ENCODE results near the gene STAT6.

Gene STAT6

DNA sequence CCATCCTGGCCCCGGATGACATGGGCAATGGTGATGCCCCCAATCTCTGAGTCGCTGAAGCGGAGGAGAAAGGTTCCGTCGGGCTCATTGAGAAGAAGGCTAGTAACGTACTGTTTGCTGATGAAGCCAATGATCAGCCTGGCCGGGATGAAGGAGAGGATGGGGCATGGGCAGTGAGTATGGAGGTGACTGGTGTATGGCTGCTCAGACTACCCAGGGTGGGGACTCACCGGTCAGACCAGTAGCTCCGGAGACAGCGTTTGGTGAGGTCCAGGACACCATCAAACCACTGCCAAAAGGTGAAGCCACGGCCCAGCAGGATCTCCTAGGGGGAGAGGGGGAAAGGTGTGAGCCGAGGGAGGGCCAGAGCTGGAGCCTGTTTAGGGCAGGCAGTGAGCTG lies 11.4 kb downstream of the STAT6 start:
- DNase-seq = no peak

DNA sequence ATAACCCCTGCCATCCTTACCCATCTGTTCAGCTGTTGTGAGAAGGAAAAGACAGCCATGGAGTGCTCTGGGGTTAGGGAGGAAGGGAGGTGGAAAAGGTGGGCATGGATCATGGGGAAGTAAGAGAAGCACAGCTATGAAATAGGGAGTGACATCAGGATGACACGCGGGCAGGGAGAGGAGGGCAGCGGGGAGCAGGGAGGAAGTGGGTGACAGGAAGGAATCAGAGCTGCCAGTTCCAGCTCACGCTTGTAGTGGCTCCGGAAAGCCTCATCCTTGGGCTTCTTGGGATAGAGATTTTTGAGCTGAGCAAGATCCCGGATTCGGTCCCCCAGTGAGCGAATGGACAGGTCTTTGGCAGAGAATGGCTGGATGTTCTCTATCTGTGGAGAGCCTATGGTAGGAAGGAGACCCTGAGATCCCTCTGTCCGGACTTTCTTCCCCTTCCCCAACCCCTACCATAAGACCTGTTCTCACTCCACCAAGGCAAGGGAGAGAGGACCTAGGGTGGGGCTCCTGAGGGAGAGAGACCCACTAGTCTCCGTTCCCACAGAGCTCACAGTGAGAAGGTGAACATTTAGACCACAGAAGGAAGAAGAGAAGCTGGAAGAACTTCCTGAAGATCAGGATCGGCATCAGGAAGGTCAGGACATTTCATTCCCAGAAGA lies 12.0 kb downstream of the STAT6 start:
- no peak for DNase-seq

DNA sequence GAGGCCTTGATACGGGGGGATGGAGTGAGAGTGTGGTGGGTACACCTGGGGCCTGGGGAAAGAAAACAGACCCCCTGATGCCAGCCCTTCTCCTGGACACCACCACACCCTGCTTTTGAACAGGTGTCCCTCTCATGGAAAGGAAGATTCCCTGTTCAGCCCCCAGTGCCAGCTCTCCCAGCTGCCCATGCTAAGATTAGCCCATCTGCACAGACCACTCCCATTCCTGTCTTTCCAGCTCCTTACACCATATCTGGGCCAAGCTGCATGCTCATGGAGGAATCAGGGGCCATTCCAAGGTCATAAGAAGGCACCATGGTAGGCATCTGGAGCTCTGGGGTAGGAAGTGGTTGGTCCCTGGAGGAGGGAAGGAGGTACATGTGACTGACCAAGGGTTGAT lies 12.6 kb downstream of the STAT6 start:
- no peak for DNase-seq

DNA sequence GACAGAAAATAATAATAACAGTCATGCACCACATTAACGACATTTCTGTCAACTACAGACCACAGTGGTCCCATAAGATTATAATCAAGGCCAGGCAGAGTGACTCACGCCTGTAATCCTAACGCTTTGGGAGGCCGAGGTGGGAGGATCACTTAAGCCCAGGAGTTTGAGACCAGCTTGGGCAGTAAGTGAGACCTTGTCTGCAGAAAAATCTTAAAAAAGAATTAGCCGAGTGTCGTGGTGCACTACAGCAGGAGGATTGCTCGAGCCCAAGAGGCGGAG lies 13.7 kb downstream of the STAT6 start:
- no peak for DNase-seq

DNA sequence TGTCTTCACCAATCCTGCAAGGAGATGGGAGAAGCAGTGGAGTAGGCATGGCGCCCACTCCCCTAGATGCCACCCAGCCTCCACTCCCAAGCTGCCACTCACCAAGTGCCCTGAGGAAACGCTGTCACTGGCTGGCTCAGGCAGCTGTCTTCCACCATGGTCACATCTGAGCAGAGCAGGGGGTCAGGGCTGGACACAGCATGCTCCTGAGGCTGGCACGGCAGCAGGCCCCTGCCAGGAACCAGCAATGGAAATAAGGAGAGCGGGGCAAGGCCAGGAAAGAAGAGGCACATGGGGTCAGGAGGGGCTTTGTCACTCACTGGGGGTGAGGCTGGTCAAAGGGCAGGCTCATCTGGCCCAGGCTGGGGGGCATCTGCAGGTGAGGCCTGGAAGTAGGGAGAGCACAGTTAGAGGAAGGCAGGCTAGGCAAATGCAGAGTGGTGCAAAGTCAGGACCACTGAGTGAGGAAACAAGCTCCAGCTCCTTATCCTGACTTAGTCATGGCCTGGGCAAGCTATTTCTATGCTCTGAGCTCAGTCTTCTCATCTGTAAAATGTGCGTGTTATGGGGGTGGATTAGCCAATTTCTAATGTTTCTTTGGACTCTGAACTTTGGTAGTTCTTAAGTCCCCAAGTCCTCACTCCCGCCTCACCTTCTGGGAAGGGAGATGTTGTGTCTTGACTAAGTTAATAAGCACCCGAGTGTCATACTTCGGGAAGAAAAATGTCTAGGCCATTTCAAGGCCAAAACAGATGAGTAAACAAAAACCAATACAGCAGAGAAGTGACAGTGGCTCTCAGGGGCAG lies 14.2 kb downstream of the STAT6 start:
- no peak for DNase-seq

DNA sequence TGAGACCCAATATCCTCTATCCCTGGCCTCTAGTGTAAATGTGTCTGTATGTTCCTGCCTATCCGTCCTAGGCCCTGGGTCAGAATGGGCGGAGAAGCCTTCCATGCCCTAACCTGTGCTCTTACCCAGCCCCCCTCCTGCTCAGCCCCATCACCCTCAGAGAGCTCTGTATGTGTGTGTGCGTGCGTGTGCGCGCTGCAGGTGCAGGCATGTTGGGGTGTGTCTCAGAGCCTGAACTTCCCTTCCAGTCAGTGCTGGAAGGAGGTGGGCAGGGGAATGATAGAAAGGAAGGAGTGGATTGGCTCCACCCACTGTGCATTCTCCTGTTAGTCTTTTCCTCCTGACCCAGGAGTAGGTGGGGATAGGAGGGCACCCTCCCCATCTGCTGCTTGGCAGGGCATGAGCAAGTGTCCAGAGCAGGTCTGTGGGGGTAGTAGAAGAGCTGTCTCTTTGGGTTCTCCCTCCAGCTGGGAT lies 15.0 kb downstream of the STAT6 start:
- no peak for DNase-seq

DNA sequence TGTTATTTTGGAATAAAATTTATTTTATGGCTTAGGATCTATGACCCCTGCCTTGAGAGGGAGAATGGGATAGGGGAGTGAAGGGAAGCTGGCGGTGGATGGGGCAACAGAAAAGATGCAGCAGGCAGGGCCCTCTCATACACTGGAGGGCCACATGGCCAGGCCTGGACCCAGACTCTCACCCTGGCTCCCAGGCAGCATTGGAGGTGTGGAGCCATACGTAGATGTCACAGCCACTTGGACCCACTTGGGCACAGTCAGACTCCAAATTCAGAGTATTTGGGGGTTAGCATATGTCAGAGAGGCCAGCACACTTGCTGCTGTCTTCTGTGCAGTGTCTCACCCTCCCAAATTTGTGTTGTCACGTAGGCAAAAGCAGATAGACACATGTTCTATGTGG lies 15.7 kb downstream of the STAT6 start:
- no peak for DNase-seq

DNA sequence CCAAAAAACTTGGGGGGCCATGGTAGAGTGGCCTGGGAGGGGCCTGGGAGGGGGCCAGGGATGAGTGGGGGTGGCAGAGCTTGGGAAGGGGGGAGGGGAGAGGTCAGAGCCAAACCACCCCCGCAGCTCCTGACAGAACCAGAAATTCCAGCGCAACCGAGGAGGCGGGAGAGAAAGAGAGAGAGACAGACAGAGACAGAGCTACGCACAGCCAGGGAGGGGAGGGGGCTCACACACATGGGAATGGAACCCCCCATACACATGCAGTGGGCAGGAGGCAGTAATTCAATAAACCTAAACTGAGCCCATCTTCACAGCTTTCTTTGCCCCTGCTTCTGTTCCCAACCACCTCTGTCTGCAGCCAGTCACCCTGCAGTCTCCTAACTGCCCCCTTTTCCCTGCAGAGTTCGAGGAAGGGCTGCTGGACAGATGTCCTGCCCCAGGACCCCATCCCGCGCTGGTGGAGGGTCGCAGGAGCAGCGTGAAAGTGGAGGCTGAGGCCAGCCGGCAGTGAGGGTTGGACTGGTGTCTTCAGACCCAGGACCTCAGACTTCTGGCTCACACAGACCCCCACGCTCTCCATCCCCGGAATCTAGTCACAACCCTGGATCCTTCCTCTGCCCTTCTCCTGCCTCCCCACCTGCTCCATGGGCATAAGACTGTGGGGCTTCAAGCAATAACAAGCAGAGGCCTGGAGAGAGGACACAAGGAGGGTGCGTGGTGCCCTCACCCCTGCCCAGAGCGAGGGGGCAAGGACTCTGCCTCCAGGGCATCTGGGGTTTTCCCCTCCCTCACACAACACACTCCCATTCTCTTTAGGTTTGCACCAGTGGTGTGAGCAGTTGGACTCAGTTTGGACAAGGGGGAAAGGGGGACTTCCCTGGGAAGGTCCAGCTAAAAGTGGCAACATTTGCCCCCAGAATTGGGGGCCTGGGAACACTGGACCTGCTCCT lies 16.7 kb downstream of the STAT6 start:
- DNase-seq = no peak

DNA sequence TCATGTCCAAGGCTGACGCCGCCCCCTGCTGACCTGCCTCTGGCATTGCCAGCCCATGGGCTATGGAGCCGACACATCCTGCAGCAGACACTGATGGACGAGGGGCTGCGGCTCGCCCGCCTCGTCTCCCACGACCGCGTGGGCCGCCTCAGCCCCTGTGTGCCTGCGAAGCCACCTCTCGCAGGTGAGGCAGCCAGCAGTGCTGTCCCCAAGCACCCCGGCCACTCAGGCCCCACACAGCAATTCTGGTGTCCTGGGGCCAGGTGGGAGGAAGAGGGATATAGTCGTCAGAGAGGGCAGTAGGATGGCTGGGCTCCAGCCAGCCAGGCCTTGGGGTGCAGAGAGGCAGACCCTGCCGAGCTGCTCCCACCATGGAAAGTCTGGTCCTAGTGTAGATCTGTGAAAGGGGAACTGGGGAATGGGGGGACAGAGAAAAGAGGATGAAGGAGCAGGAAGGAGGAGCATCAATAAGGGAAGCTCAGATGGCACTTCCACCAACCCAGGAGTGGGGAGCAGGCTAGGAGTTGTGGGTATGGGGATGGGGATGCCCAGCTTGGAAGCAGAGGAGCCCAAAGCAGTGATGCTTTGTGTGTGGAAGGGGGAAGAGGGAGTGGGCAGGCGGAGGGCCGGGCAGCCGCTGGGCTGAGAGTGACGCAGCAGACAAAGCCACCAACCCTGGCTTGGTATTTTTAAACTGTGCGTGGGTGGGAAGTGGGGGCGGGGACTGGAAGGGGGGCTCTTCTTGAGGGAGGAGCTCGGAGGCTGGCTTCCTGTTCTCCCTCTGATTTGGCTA lies 17.6 kb downstream of the STAT6 start:
- peak; percentile 56 for DNase-seq

DNA sequence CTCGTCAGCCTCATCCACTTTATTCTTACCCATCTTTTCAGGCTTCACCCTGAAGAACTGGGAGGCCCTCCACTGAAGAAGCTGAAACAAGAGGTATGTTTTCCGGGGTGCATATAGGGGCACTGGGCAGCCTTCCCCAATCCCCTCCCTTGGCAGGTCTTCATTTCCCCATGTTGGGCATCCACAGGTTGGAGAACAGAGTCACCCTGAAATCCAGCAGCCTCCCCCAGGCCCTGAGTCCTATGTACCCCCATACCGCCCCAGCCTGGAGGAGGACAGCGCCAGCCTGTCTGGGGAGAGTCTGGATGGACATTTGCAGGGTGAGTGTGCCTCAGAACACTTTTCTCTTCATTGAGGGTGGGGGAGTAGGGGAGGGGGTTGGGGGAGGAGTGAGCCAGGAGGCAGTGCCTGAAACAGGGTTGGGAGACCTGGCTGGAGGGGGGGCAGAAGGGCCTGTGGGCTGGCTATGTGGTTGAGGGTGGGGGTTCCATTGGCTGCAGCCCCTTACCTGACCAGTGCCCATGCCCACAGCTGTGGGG lies 18.2 kb downstream of the STAT6 start:
- no peak for DNase-seq

DNA sequence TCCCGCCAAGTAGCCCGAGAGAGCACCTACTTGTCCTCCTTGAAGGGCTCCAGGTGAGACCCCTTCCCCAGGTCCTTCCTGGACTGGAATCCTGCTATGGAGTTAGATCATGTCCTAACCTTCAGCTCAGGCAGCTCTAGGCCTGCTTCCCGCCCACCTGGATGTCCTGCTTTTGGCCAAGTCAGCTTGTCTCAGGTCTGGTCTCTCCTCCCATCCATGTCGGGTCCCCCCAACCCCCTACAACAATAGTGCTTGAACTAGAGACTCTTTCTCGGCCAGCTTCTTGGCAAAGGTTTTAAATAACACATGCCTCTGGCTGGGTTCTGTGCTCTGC lies 18.7 kb downstream of the STAT6 start:
- no peak for DNase-seq

DNA sequence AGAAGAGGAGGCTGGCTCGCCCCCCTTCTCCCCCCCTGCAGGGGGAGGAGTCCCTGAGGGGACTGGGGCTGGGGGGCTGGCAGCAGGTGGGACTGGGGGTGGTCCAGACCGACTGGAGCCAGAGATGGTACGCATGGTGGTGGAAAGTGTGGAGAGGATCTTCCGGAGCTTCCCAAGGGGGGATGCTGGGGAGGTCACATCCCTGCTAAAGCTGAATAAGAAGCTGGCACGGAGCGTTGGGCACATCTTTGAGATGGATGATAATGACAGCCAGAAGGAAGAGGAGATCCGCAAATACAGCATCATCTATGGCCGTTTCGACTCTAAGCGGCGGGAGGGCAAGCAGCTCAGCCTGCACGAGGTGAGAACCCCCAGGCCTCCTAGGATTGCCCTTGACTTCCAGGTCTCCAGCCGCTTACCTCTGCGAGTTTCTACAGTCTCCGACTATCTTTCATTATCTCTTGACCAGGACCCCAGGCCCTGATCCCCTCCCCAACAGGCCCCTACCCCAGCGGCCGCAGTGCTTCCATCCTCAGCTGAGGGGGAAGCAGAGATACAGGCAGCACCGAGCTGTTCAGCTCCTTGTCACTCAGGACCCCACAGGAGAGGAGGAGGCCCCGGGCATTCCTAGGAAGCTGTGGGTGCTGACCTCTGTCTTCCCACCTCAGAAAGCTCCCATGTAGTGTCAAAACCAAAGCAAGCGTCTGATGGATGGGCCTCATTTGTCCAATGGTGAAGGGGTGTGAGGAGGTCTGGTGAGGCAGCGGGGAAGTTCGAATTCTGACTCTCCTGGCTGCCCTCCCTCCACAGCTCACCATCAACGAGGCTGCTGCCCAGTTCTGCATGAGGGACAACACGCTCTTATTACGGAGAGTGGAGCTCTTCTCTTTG lies 19.3 kb downstream of the STAT6 start:
- DNase-seq = no peak

DNA sequence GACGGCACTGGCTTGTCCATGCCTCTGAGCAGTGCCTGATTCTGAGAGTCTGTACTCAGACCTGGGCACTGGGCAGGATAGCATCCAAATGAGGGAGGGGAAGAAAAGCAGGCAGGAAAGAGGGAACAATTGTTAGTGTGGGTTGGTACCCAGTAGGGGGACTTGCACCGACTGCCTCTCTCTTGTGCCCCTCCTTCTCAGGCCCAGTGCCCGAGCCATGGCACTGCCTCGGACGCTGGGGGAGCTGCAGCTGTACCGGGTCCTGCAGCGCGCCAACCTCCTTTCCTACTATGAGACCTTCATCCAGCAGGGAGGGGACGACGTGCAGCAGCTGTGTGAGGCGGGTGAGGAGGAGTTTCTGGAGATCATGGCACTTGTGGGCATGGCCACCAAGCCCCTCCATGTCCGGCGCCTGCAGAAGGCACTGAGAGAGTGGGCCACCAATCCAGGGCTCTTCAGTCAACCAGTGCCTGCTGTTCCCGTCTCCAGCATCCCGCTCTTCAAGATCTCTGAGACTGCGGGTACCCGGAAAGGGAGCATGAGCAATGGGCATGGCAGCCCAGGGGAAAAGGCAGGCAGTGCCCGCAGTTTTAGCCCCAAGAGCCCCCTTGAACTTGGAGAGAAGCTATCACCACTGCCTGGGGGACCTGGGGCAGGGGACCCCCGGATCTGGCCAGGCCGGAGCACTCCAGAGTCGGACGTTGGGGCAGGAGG lies 20.1 kb downstream of the STAT6 start:
- no peak for DNase-seq

DNA sequence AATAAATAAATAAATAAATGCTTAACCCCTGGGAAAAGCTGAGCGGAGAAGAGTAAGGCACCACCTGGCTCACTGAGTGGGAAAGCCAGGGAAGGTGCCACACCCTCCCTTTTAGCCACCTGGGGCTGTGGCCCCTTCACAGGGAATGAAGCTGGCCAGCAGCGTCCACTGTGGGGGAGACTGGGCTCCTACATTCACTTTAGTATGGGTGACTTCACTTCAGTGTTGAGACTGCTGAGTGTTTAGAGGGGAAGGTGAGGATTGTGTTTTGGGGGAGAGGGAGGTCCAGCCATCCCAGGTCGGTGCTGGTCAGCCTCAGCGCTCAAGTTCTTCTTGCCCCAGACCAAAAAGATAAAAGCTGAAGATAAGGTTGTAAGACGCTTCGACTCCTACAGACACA lies 20.7 kb downstream of the STAT6 start:
- DNase-seq = no peak

DNA sequence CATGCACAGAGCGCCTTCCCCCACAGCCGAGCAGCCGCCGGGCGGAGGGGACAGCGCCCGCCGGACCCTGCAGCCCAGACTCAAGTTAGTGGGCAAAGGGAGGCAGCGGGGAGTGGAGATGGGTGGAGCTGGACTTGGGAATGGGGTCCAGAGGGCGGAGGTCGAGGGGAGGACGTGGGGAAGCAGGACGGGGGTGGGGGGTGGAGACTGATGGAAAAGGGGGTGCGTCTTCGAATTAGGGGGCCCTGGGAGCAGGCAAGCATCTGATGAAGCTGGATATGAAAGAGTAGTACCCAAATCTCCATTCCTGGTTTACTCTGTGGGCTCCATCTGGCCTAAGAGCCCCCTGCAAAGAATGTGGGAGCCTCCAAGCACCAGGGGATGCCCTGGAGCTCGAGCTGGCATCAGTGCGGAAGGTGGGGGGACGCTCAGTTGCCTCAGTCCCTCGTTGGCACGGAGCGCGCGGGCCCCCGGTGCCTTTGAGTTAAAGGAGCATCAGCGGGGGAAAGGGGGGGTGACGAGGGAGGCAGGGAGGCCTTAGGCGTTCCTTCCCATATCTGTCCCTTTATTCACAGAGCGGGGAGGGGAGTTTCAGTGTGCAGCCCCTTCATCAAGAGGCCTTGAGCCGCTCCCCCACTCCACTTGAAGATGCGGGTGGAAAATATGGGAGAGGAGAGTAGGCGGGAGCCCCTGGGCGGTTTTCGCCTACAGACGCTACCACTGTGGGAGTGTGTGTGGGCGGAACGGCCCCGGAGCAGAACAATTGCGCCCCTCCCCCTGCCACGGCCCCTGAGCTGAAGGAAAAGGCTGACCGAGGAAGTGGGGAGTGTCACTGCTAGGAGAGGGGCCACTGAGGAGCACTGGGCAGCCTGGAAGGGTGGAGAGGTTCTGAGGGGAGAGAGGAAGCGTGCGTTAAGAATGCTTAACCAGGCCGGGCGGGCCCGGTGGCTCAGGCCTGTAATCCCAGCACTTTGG lies 21.6 kb downstream of the STAT6 start:
- peak; percentile 40 for DNase-seq

DNA sequence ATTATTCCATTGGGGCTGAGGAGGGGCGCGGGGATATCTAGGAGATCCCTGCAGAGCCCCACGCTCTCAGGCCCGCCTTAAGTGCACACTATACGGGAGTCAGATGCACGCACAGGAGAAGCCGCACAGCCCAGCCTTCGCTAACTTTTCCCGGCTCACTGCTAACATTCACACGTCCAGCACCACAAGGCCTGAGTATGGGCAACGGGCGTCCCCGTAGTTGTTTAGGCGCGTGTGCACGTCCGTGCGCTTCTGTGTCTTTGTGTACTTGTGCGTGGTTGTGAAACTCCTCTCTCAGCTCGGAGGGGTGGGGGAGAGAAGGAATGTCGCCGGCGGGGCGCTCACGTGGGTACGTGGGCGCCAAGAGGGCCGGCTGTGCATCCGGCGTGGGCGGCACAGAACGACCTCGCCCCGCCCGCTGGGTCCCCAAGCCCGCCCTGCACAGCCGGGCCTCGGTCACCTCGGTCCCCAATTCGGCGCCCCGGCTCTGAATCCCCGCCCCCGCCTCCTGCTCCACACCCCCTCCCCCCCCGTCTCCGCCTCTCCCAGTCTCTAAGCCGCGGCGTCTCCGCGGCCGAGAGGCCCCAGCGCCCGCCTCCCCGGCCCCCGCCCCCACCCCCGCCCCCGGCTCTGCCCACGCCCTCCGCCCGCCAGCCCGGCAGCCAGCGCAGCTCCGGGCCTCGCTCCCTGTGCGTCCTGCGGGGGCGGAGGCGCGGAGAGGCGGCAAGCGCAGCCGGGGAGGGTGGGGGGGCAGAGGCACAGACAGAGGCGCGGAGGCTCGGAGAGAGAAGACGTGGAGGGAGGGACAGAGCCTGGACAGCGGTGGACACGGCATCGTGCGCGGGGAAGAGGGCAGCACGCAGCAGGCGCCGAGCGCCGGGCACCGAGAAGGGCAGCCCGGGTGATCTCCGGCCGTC lies 22.6 kb downstream of the STAT6 start, which contains the start of gene NAB2:
Gene NAB2, plus strand, starts transcription at position 761 of the 917 bp plus-strand sequence. CDS start 158 bp downstream, outside the sequence.
- DNase-seq = peak; percentile 94

DNA sequence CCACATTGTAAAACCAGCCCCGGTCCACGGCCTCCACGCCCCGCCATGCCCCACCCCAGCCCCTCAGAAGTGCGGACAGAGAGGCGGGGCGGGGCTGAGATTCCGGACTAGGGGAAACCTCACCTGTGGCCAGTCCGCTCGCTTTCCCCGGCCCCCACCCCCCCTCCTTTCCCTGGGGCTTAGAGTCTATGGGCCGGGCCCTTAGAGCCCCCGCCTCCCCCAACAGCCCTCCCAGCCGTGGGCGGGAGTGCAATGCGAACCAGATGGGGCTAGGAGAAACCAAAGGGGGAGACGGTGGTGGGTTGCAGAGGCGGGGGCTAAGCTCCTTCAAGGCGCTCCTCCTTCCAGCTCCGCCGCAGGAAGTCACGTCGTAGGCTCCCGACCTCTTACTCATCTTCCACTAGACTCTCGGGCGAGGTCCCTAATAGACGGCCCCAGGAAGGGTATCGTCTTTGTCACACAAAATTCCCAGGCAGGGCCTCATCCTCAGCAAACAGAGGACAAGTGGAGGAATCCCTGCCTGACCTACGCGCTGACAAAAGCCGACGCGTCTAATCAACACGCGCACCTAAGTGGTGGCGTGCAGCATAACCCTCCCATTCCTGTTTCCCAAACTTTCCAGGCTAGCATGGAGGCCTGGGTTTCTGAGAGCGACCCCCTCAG lies 23.3 kb downstream of the STAT6 start:
- peak; percentile 66 for DNase-seq
